Keratinocyte (primary cell): Measurements from ENCODE around the gene MAP2K5.

Experiments
- CTCF ChIP-seq, 3 experiments: IDR thresholded peaks in 1 of 3; conservative IDR thresholded peaks in 1 of 3; optimal IDR thresholded peaks in 1 of 3; 2 replicates in 2 of 3; 3 replicates in 1 of 3; pipeline versions ENCODE3 to v1.5.1; 2011; ENCODE audit warnings: low read length in 3 of 3, mild to moderate bottlenecking in 3 of 3, moderate library complexity in 2 of 3, control low read depth in 1 of 3, inconsistent platforms in 1 of 3; ENCODE audit not compliant: insufficient read depth in 2 of 3; ENCODE audit errors: extremely low read depth in 1 of 3
- EZH2 ChIP-seq: IDR thresholded peaks from one replicate; pipeline ENCODE4 v1.6.1; 2012; ENCODE audit warnings: inconsistent platforms, mild to moderate bottlenecking, low read length, moderate library complexity

- TF ChIP-seq CTCF (optimal IDR thresholded peaks at IDR 0.05 in 1 of 3, IDR thresholded peaks at IDR 0.05 in 1 of 3, conservative IDR thresholded peaks at IDR 0.05 in 1 of 3; ENCODE audit: extremely low read depth in 1 of 3, insufficient read depth in 2 of 3, low read length in 3 of 3) (no peak), EZH2 (no peak)
Measured at GRCh38 chr15:67730135-67730534, 187.6 kb downstream of the MAP2K5 start.
